ENCODE results near the gene CCDC178. TPM values are rescaled to one million over a fixed set of nuclear protein-coding genes. Genes with fewer than 3 reads are reported as not detected.
"Not testable (repeated sequence)": the region's sequence is repeated elsewhere in the genome, so short reads cannot be mapped to it uniquely, and the experiment has no call there.

Gene CCDC178
- total RNA-seq, 1 donor from 2014 or later = not detected

DNA sequence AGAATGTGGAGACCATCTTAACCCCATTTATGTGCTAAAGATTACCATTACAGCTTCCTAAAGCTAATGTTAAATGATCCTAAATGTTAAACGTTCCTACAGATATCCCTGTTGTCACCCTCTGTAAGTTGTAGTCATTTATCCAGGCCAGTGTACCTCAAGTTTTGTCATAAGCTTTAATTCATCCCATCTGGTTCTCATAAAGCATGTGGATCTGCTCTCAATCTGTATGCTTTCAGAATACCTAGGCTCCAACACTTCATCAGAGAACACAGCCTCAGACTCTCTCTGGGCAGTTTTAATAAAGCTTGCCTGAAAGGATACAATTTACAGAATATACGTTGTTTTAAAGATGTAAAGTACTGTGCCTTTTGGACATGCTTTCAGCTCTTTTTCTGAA is 4.2 kb upstream of the CCDC178 start:
- H3K9ac ChIP-seq (ENCODE audit: low read depth in 1 of 3, low read length in 3 of 3) = no peak overlapping the region
- no peak overlapping the region for H3K4me3 ChIP-seq (ENCODE audit: low read length in 3 of 3)
- H3K27ac ChIP-seq (ENCODE audit: low read depth, low read length) = no peak overlapping the region
- H3K4me1 ChIP-seq (ENCODE audit: control insufficient read depth in 3 of 3, insufficient read depth in 3 of 3, low read length in 3 of 3) = no peaks in the 10 kb centered on the region
- no peaks in the 10 kb centered on the region for H3K9me3 ChIP-seq (ENCODE audit: control insufficient read depth in 3 of 3, low read length in 3 of 3)
- peaks cover 0 to 7% (median 0%) of the 10 kb centered on the region in 3 donors for H3K27me3 ChIP-seq (ENCODE audit: control insufficient read depth in 3 of 3, insufficient read depth in 3 of 3, low read length in 3 of 3)
- H3K36me3 ChIP-seq (ENCODE audit: control insufficient read depth in 3 of 3, insufficient read depth in 3 of 3, low read length in 3 of 3) = no peaks in the 10 kb centered on the region

DNA sequence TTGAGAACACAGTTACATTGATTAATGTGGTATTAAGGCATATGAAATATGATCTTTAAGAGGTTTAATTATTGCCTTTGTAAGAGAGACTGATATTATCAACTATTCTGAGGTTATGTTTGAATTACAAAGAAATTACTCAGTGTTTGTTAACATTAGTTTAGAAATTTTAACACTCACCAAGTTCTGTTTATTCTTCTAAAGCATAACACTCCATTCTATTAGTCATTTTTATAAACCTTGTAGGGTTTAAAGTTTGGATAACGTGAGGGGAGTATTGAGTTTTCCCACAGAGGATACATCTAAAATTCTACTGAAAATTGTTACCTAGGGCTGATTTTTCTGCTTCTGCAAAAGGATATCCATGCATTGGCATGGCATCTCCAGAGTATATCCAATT is 7.7 kb downstream of the CCDC178 start:
- no peaks in the 10 kb centered on the region for H3K36me3 ChIP-seq (ENCODE audit: control insufficient read depth in 3 of 3, insufficient read depth in 3 of 3, low read length in 3 of 3)
- H3K4me1 ChIP-seq (ENCODE audit: control insufficient read depth in 3 of 3, insufficient read depth in 3 of 3, low read length in 3 of 3) = no peaks in the 10 kb centered on the region
- H3K9ac ChIP-seq (ENCODE audit: low read depth in 1 of 3, low read length in 3 of 3) = no peak overlapping the region
- H3K27ac ChIP-seq (ENCODE audit: low read depth, low read length) = no peak overlapping the region
- H3K4me3 ChIP-seq (ENCODE audit: low read length in 3 of 3) = no peak overlapping the region
- peaks cover 0 to under 1% (median 0%) of the 10 kb centered on the region in 3 donors for H3K27me3 ChIP-seq (ENCODE audit: control insufficient read depth in 3 of 3, insufficient read depth in 3 of 3, low read length in 3 of 3)
- no peaks in the 10 kb centered on the region for H3K9me3 ChIP-seq (ENCODE audit: control insufficient read depth in 3 of 3, low read length in 3 of 3)

- H3K4me3 ChIP-seq (ENCODE audit: low read length in 3 of 3) = no peak overlapping the region
- no peaks in the 10 kb centered on the region for H3K36me3 ChIP-seq (ENCODE audit: control insufficient read depth in 3 of 3, insufficient read depth in 3 of 3, low read length in 3 of 3)
- H3K27me3 ChIP-seq (ENCODE audit: control insufficient read depth in 3 of 3, insufficient read depth in 3 of 3, low read length in 3 of 3) = no peaks in the 10 kb centered on the region
- no peaks in the 10 kb centered on the region for H3K4me1 ChIP-seq (ENCODE audit: control insufficient read depth in 3 of 3, insufficient read depth in 3 of 3, low read length in 3 of 3)
- no peak overlapping the region for H3K9ac ChIP-seq (ENCODE audit: low read depth in 1 of 3, low read length in 3 of 3)
- H3K9me3 ChIP-seq (ENCODE audit: control insufficient read depth in 3 of 3, low read length in 3 of 3) = no peaks in the 10 kb centered on the region
- no peak overlapping the region for H3K27ac ChIP-seq (ENCODE audit: low read depth, low read length)
These were observed 13.0 kb downstream of the CCDC178 start for GRCh38 chr18:33427549-33427948.

DNA sequence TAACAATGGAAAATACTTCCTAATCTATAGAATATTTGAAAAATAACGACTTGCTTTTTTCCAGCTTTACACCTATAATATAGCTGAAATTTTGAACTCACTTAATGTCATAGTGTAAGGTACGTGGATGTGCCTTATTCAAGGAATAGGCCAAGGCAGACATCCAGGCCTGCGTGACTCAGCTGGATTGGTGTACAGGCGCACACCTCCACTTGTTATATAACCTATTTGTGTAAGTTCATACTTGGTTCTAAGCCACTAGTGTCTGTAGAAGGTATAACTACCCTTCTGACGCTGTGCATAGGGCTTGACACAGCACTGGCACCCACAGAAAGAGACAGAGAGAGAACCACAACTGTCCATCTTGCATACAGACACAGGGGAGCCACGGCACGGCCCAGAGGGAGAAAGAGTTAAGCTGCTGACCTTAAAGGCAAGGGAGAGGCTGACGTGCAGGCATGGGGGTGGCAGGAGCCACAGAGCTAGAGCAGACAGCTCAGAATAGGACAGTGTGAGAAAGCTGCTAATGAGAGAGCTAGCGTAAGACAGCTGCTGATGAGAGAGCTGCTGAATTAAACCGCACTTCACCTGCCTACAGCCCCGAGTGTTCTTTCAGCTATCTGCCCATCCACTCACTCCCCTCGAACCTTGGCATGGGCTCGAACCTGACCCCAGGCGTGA is 16.1 kb downstream of the CCDC178 start:
- Histone ChIP-seq H3K27me3 (ENCODE audit: control insufficient read depth in 3 of 3, insufficient read depth in 3 of 3, low read length in 3 of 3) (no peaks in the 10 kb centered on the region), H3K4me1 (ENCODE audit: control insufficient read depth in 3 of 3, insufficient read depth in 3 of 3, low read length in 3 of 3) (no peaks in the 10 kb centered on the region), H3K4me3 (ENCODE audit: low read length in 3 of 3) (no peak overlapping the region), H3K36me3 (ENCODE audit: control insufficient read depth in 3 of 3, insufficient read depth in 3 of 3, low read length in 3 of 3) (no peaks in the 10 kb centered on the region), H3K9ac (ENCODE audit: low read depth in 1 of 3, low read length in 3 of 3) (no peak overlapping the region), H3K27ac (ENCODE audit: low read depth, low read length) (no peak overlapping the region), H3K9me3 (ENCODE audit: control insufficient read depth in 3 of 3, low read length in 3 of 3) (no peaks in the 10 kb centered on the region)

GRCh38 chr18:33421225-33421624 is 19.3 kb downstream of the CCDC178 start:
- Histone ChIP-seq H3K36me3 (ENCODE audit: control insufficient read depth in 3 of 3, insufficient read depth in 3 of 3, low read length in 3 of 3) (no peaks in the 10 kb centered on the region), H3K9me3 (ENCODE audit: control insufficient read depth in 3 of 3, low read length in 3 of 3) (no peaks in the 10 kb centered on the region), H3K27me3 (ENCODE audit: control insufficient read depth in 3 of 3, insufficient read depth in 3 of 3, low read length in 3 of 3) (no peaks in the 10 kb centered on the region), H3K4me3 (ENCODE audit: low read length in 3 of 3) (no peak overlapping the region), H3K27ac (ENCODE audit: low read depth, low read length) (no peak overlapping the region), H3K4me1 (ENCODE audit: control insufficient read depth in 3 of 3, insufficient read depth in 3 of 3, low read length in 3 of 3) (no peaks in the 10 kb centered on the region), H3K9ac (ENCODE audit: low read depth in 1 of 3, low read length in 3 of 3) (no peak overlapping the region)

DNA sequence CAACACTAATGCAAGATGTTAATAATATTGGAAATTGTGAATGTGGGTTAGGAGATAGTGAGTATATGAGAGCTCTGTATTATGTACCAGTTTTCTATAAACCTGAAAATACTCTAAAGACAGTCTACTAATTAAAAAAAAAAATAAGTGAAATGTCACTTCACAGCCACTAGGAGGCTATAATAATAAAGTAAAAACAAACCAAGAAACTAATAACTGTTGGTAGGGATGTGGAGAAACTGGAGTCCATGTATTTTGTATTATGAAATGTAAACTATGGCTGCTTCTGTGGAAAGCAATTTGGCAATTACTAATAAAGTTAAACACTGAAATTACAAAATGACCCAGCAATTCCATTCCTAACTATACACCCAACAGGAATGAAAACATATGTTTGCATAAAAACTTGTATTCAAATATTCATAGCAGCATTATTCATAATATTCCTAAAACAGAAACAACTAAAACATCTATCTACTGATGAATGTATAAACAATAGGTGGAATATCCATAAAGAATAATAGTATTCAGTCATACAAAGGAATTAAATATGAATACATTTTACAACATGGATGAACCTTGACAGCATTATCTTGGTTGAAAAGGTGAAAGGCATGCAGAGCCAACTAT is 36.2 kb downstream of the CCDC178 start:
- Histone ChIP-seq H3K9ac (ENCODE audit: low read depth in 1 of 3, low read length in 3 of 3) (no peak overlapping the region), H3K9me3 (ENCODE audit: control insufficient read depth in 3 of 3, low read length in 3 of 3) (no peaks in the 10 kb centered on the region), H3K4me1 (ENCODE audit: control insufficient read depth in 3 of 3, insufficient read depth in 3 of 3, low read length in 3 of 3) (no peaks in the 10 kb centered on the region), H3K27ac (ENCODE audit: low read depth, low read length) (no peak overlapping the region), H3K36me3 (ENCODE audit: control insufficient read depth in 3 of 3, insufficient read depth in 3 of 3, low read length in 3 of 3) (no peaks in the 10 kb centered on the region), H3K4me3 (ENCODE audit: low read length in 3 of 3) (no peak overlapping the region), H3K27me3 (ENCODE audit: control insufficient read depth in 3 of 3, insufficient read depth in 3 of 3, low read length in 3 of 3) (no peaks in the 10 kb centered on the region)

GRCh38 chr18:33398939-33399338 is 41.6 kb downstream of the CCDC178 start:
- H3K9ac ChIP-seq (ENCODE audit: low read depth in 1 of 3, low read length in 3 of 3); H3K27ac ChIP-seq (ENCODE audit: low read depth, low read length); H3K4me1 ChIP-seq (ENCODE audit: control insufficient read depth in 3 of 3, insufficient read depth in 3 of 3, low read length in 3 of 3); H3K36me3 ChIP-seq (ENCODE audit: control insufficient read depth in 3 of 3, insufficient read depth in 3 of 3, low read length in 3 of 3); H3K27me3 ChIP-seq (ENCODE audit: control insufficient read depth in 3 of 3, insufficient read depth in 3 of 3, low read length in 3 of 3); H3K9me3 ChIP-seq (ENCODE audit: control insufficient read depth in 3 of 3, low read length in 3 of 3); H3K4me3 ChIP-seq (ENCODE audit: low read length in 3 of 3): not testable (repeated sequence)

- Histone ChIP-seq H3K9me3 (ENCODE audit: control insufficient read depth in 3 of 3, low read length in 3 of 3) (no peaks in the 10 kb centered on the region), H3K27ac (ENCODE audit: low read depth, low read length) (no peak overlapping the region), H3K27me3 (ENCODE audit: control insufficient read depth in 3 of 3, insufficient read depth in 3 of 3, low read length in 3 of 3) (no peaks in the 10 kb centered on the region), H3K4me3 (ENCODE audit: low read length in 3 of 3) (no peak overlapping the region), H3K9ac (ENCODE audit: low read depth in 1 of 3, low read length in 3 of 3) (no peak overlapping the region), H3K4me1 (ENCODE audit: control insufficient read depth in 3 of 3, insufficient read depth in 3 of 3, low read length in 3 of 3) (no peaks in the 10 kb centered on the region), H3K36me3 (ENCODE audit: control insufficient read depth in 3 of 3, insufficient read depth in 3 of 3, low read length in 3 of 3) (no peaks in the 10 kb centered on the region)
These were observed 64.7 kb downstream of the CCDC178 start for GRCh38 chr18:33375829-33376228.

GRCh38 chr18:33372442-33372841 is 68.1 kb downstream of the CCDC178 start:
- no peak overlapping the region for H3K9ac ChIP-seq (ENCODE audit: low read depth in 1 of 3, low read length in 3 of 3)
- H3K27me3 ChIP-seq (ENCODE audit: control insufficient read depth in 3 of 3, insufficient read depth in 3 of 3, low read length in 3 of 3) = no peaks in the 10 kb centered on the region
- no peaks in the 10 kb centered on the region for H3K4me1 ChIP-seq (ENCODE audit: control insufficient read depth in 3 of 3, insufficient read depth in 3 of 3, low read length in 3 of 3)
- no peaks in the 10 kb centered on the region for H3K9me3 ChIP-seq (ENCODE audit: control insufficient read depth in 3 of 3, low read length in 3 of 3)
- no peak overlapping the region for H3K4me3 ChIP-seq (ENCODE audit: low read length in 3 of 3)
- no peak overlapping the region for H3K27ac ChIP-seq (ENCODE audit: low read depth, low read length)
- H3K36me3 ChIP-seq (ENCODE audit: control insufficient read depth in 3 of 3, insufficient read depth in 3 of 3, low read length in 3 of 3) = no peaks in the 10 kb centered on the region

DNA sequence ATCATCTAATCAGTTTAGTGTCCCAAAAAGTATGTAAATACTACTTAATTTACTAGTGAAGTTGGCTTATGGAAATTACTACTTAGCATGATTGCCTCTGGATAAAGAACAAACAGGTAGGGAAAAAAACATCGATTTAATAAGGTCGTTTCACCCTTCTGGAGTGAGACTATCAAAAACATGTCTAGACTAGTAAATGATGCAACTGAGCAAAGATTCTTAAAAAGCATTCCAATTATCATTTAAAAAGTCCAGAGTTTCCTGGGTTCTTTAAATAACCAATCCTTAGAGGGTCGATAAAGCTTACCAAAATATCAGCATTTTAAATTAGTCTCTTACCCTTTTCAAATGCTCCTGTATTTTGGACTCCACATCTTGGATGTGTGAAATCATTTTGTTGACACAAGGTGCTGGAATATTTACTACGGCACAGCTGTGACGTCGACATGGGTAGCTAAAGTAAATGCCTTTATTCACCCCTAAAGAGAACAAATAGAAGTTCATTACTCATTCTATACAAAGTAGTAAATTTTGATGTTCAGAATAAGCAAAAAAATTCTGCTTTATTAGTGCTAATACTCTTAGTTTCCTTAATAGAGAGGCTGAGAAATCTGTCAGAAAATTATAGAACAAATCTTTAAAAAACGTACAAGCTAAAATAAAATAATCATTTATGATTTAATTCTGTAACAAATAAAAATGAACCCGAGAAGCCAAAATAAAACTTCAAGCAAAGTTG is 70.6 kb downstream of the CCDC178 start:
- H3K27me3 ChIP-seq (ENCODE audit: control insufficient read depth in 3 of 3, insufficient read depth in 3 of 3, low read length in 3 of 3) = no peaks in the 10 kb centered on the region
- no peak overlapping the region for H3K27ac ChIP-seq (ENCODE audit: low read depth, low read length)
- H3K9me3 ChIP-seq (ENCODE audit: control insufficient read depth in 3 of 3, low read length in 3 of 3) = no peaks in the 10 kb centered on the region
- no peak overlapping the region for H3K9ac ChIP-seq (ENCODE audit: low read depth in 1 of 3, low read length in 3 of 3)
- H3K4me1 ChIP-seq (ENCODE audit: control insufficient read depth in 3 of 3, insufficient read depth in 3 of 3, low read length in 3 of 3) = no peaks in the 10 kb centered on the region
- H3K4me3 ChIP-seq (ENCODE audit: low read length in 3 of 3) = no peak overlapping the region
- no peaks in the 10 kb centered on the region for H3K36me3 ChIP-seq (ENCODE audit: control insufficient read depth in 3 of 3, insufficient read depth in 3 of 3, low read length in 3 of 3)
